ENCODE data around the gene JARID2. TPM values are rescaled to one million over a fixed set of nuclear protein-coding genes. Genes with fewer than 3 reads are reported as not detected.

The JARID2 gene
- total RNA-seq, 1 experiment from 2014 or later = 23.6 TPM

DNA sequence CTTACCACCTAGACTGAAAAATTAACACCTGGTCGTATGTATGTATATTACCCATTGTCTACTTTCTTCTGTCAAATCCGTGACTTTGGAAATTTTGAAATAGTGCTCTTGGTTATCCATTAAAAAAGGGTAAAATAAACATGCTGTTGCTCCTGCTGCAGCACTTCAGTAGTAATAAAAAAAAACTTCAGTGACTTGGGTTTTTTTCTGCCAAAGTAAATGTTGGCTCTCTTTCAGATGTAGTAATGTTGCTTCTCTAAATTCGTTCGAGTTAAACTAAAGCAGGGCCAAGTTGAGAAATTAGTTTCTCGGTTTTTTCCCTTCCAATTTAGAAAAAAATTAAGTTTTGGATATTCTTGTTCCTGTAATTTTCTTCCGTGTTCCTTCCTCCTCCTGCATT is 34.2 kb downstream of the JARID2 start:
- no peaks in the 10 kb centered on the region for H3K9me2 ChIP-seq (ENCODE audit: insufficient read depth)
- no peaks in the 10 kb centered on the region for H4K20me1 ChIP-seq (ENCODE audit: insufficient read depth)
- no peaks in the 10 kb centered on the region for H3K27me3 ChIP-seq (ENCODE audit: insufficient read depth, low read length)
- ChIA-PET RAD21 (ENCODE audit: low non-redundant PET in 1 of 2, low total read pairs in 2 of 2, uncharacterized antibody in 2 of 2, unreplicated experiment in 2 of 2) (no interaction called here), POLR2A (no interaction called here), CTCF (no interaction called here)
- no peak overlapping the region for H3K4me2 ChIP-seq (ENCODE audit: low read length)
- ATAC-seq = no peak
- no peak overlapping the region for H3K27ac ChIP-seq (ENCODE audit: low read depth, low read length)
- H3K79me2 ChIP-seq (ENCODE audit: insufficient read depth, low read length) = peaks cover 85% of the 10 kb centered on the region
- TF ChIP-seq SIN3A (IDR thresholded peaks at IDR 0.05; ENCODE audit: low read depth) = no peak
- no peak for TF ChIP-seq POLR2AphosphoS5 (IDR thresholded peaks at IDR 0.05; ENCODE audit: low read depth, low read length)
- TF ChIP-seq EZH2phosphoT487 (IDR thresholded peaks at IDR 0.05; ENCODE audit: borderline replicate concordance) = no peak
- TF ChIP-seq SRF (IDR thresholded peaks at IDR 0.05; ENCODE audit: low read depth) = no peak
- TF ChIP-seq YY1 (IDR thresholded peaks at IDR 0.05; ENCODE audit: extremely low read depth, insufficient replicate concordance, low read depth, low read length) = no peak
- no peak for TF ChIP-seq REST (IDR thresholded peaks at IDR 0.05; ENCODE audit: low read depth)
- no peak for TF ChIP-seq POLR2A (IDR thresholded peaks at IDR 0.05; ENCODE audit: borderline replicate concordance, extremely low read depth, insufficient read depth, insufficient read length)
- TF ChIP-seq, protein P1, sequence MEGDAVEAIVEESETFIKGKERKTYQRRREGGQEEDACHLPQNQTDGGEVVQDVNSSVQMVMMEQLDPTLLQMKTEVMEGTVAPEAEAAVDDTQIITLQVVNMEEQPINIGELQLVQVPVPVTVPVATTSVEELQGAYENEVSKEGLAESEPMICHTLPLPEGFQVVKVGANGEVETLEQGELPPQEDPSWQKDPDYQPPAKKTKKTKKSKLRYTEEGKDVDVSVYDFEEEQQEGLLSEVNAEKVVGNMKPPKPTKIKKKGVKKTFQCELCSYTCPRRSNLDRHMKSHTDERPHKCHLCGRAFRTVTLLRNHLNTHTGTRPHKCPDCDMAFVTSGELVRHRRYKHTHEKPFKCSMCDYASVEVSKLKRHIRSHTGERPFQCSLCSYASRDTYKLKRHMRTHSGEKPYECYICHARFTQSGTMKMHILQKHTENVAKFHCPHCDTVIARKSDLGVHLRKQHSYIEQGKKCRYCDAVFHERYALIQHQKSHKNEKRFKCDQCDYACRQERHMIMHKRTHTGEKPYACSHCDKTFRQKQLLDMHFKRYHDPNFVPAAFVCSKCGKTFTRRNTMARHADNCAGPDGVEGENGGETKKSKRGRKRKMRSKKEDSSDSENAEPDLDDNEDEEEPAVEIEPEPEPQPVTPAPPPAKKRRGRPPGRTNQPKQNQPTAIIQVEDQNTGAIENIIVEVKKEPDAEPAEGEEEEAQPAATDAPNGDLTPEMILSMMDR (IDR thresholded peaks at IDR 0.05 in 2 of 3, conservative IDR thresholded peaks at IDR 0.05 in 1 of 3; ENCODE audit: borderline replicate concordance in 1 of 3, insufficient read depth in 1 of 3, low read depth in 2 of 3, low read length in 2 of 3) = no peak
- no peak for TF ChIP-seq FOSL1 (IDR thresholded peaks at IDR 0.05; ENCODE audit: low read depth)
- no peak for TF ChIP-seq EZH2 (IDR thresholded peaks at IDR 0.05)
- no peak for TF ChIP-seq EGR1 (IDR thresholded peaks at IDR 0.05; ENCODE audit: low read depth)
- no peak for TF ChIP-seq CEBPB (IDR thresholded peaks at IDR 0.05; ENCODE audit: low read depth)
- TF ChIP-seq ZFX (IDR thresholded peaks at IDR 0.05) = no peak
- no peak for TF ChIP-seq RAD21 (IDR thresholded peaks at IDR 0.05; ENCODE audit: low read depth)
- no peak for TF ChIP-seq TCF7L2 (IDR thresholded peaks at IDR 0.05; ENCODE audit: borderline replicate concordance, extremely low read depth, insufficient read depth, insufficient read length)
- no peak for TF ChIP-seq CBX3 (IDR thresholded peaks at IDR 0.05; ENCODE audit: low read depth)
- TF ChIP-seq MAX (IDR thresholded peaks at IDR 0.05) = no peak
- H3K4me1 ChIP-seq (ENCODE audit: control insufficient read depth in 1 of 2, insufficient read depth in 2 of 2, low read length in 2 of 2) = peaks cover 12 to 44% of the 10 kb centered on the region in 2 experiments
- intact Hi-C loops (cut with micrococcal nuclease) = no loop called here
- no peak for DNase-seq (ENCODE audit: low read depth, low spot score)
- H3K4me3 ChIP-seq (replicated peaks in 1 of 2; ENCODE audit: low read depth in 1 of 2, low read length in 2 of 2) = no peak overlapping the region
- H3K9ac ChIP-seq (ENCODE audit: low read length) = no peak overlapping the region
- BruUV-seq (replicated peaks) = no TSS peak
- no peaks in the 10 kb centered on the region for H3K9me3 ChIP-seq (ENCODE audit: control insufficient read depth in 1 of 2, insufficient read depth in 1 of 2, low read depth in 1 of 2, low read length in 2 of 2)
- no peak overlapping the region for H2AFZ ChIP-seq (ENCODE audit: low read depth, low read length, poor library complexity, severe bottlenecking)
- H3K36me3 ChIP-seq (ENCODE audit: control insufficient read depth in 1 of 2, insufficient read depth in 2 of 2, low read length in 2 of 2) = no peaks in the 10 kb centered on the region
